ENCODE results near the gene BABAM1. TPM values are rescaled to one million over a fixed set of nuclear protein-coding genes. Genes with fewer than 3 reads are reported as not detected.

The BABAM1 gene
- total RNA-seq, 1 donor from 2014 or later = 92.5 TPM

GRCh38 chr19:17240062-17240752, 27.0 kb upstream of the BABAM1 start:
- TF ChIP-seq, protein P1, sequence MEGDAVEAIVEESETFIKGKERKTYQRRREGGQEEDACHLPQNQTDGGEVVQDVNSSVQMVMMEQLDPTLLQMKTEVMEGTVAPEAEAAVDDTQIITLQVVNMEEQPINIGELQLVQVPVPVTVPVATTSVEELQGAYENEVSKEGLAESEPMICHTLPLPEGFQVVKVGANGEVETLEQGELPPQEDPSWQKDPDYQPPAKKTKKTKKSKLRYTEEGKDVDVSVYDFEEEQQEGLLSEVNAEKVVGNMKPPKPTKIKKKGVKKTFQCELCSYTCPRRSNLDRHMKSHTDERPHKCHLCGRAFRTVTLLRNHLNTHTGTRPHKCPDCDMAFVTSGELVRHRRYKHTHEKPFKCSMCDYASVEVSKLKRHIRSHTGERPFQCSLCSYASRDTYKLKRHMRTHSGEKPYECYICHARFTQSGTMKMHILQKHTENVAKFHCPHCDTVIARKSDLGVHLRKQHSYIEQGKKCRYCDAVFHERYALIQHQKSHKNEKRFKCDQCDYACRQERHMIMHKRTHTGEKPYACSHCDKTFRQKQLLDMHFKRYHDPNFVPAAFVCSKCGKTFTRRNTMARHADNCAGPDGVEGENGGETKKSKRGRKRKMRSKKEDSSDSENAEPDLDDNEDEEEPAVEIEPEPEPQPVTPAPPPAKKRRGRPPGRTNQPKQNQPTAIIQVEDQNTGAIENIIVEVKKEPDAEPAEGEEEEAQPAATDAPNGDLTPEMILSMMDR (IDR thresholded peaks at IDR 0.05) = no peak
- peaks cover 33% of the 10 kb centered on the region for H3K4me1 Mint-ChIP-seq (ENCODE audit: unreplicated experiment)
- no peaks in the 10 kb centered on the region for H3K27me3 Mint-ChIP-seq (ENCODE audit: unreplicated experiment)
- peaks cover 9% of the 10 kb centered on the region for H3K36me3 Mint-ChIP-seq (ENCODE audit: unreplicated experiment)
- no peak for DNase-seq (ENCODE audit: extremely low spot score, unreplicated experiment)
- no peak overlapping the region for H3K27ac Mint-ChIP-seq (ENCODE audit: unreplicated experiment)
- no peaks in the 10 kb centered on the region for H3K9me3 Mint-ChIP-seq (ENCODE audit: unreplicated experiment)
- no peak overlapping the region for H3K4me3 Mint-ChIP-seq (ENCODE audit: unreplicated experiment)

DNA sequence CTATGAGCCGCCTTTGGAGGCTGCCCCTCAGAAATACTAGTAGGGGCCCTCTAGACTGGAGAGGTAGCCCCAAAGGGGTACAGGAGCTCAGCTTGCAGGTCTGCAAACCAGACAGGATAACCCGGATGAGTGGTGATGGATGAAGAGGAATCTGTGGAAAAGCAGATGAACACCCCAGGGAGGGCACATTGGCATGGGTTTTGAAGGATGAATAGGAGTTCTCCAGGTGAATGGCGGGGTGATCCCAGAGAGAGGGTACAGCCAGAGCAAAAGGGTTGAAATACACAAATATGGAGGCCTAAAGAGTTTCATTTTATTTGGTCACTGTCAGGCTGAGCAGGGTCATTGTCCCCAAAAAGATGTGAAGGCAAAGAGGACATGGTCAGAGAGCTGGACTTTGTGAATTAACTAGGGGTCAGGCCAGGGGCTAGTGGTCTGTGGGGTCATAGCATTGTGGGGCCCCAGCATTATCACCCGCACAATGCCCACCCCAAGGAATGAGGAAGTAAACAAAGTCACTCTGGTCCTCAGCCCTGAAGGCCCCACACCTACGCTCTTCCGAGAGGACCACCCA, 26.3 kb upstream of the BABAM1 start:
- peaks cover 33% of the 10 kb centered on the region for H3K4me1 Mint-ChIP-seq (ENCODE audit: unreplicated experiment)
- no peak overlapping the region for H3K27ac Mint-ChIP-seq (ENCODE audit: unreplicated experiment)

DNA sequence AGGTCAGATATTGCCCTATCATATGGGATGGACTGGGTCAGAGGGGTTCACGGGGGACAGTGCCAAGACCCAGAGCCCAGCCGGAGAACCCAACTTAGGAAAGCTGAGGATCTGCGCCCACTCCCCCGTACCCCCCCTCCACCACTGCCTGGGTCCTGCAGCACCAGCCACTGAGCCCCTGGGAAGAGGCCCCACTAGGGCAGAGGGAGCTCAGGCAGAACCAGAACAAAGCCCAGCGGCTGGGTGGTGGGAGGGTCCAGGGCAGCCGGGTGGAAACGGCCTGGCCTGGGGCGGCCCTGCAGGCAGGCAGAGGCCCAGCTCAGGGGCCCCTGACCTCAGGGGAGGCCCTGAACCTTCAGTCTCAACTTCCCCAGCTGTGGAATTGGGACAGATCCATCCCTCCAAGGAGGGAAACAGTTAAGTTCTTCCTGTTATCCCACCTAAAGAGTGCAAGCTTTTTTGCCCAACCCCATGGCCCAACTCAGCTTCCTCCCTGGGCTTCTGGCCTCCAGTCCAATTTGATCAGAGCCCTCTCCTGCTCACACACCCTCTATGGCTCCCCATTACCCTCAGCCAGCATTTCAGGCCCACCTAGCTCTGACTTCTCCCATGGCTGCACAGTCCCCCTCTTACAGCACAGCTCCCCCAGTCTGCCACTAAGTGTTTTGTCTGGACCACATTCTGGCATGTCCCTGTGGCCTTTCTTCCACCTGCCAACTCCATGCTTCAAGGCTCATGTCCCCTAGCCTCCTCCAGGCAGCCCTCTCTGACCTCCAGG, 24.6 kb upstream of the BABAM1 start:
- no peaks in the 10 kb centered on the region for H3K27me3 Mint-ChIP-seq (ENCODE audit: unreplicated experiment)

More for the DNA sequence above, 26.3 kb upstream of the BABAM1 start:
- H3K4me3 Mint-ChIP-seq (ENCODE audit: unreplicated experiment) = no peak overlapping the region
- TF ChIP-seq, protein P1 (IDR thresholded peaks at IDR 0.05) = no peak
- no peaks in the 10 kb centered on the region for H3K9me3 Mint-ChIP-seq (ENCODE audit: unreplicated experiment)
- H3K36me3 Mint-ChIP-seq (ENCODE audit: unreplicated experiment) = peaks cover 9% of the 10 kb centered on the region
- no peak for DNase-seq (ENCODE audit: extremely low spot score, unreplicated experiment)
- no peaks in the 10 kb centered on the region for H3K27me3 Mint-ChIP-seq (ENCODE audit: unreplicated experiment)

DNA sequence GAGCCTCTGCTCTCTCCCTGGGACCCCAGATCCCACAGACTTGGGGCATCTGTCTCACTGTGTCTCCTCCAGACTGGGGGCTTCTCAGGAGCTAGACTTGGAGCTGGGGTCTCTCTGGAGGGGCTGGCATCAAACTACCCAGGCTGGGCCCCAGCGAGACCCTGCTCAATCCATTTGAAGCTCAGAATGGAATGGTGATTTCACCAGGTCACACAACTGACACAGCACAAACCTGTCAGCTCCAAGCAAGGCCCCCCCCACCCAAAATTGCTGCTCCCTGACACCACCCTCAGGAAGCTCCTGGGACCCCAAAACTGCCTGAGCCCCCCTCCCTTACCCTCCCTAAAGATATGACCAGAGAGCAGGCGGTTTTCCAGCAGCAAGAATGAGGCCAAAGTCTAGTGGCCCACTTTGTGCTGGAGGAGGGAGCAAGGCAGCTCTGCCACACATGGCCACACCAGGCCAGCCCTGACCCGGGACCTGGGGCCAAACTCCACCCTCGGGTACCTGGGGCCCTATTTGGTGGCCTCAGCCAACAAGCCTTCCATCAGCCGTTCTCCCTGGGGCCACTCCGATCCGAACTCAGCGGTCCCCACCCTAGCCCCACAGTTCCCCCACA, 23.9 kb upstream of the BABAM1 start:
- peak overlapping the region; percentile 87 for H3K27ac Mint-ChIP-seq (ENCODE audit: unreplicated experiment)

More for the DNA sequence above, 24.6 kb upstream of the BABAM1 start:
- TF ChIP-seq, protein P1 (IDR thresholded peaks at IDR 0.05) = no peak
- no peak for DNase-seq (ENCODE audit: extremely low spot score, unreplicated experiment)
- Mint-ChIP-seq H3K27ac (ENCODE audit: unreplicated experiment) (peak overlapping the region; percentile 87), H3K9me3 (ENCODE audit: unreplicated experiment) (no peaks in the 10 kb centered on the region), H3K4me3 (ENCODE audit: unreplicated experiment) (peak overlapping the region; percentile 90), H3K36me3 (ENCODE audit: unreplicated experiment) (peaks cover 9% of the 10 kb centered on the region), H3K4me1 (ENCODE audit: unreplicated experiment) (peaks cover 42% of the 10 kb centered on the region)

More for the DNA sequence above, 23.9 kb upstream of the BABAM1 start:
- TF ChIP-seq, protein P1 (IDR thresholded peaks at IDR 0.05) = no peak
- Mint-ChIP-seq H3K36me3 (ENCODE audit: unreplicated experiment) (peaks cover 2% of the 10 kb centered on the region), H3K9me3 (ENCODE audit: unreplicated experiment) (no peaks in the 10 kb centered on the region), H3K27me3 (ENCODE audit: unreplicated experiment) (no peaks in the 10 kb centered on the region), H3K4me3 (ENCODE audit: unreplicated experiment) (peak overlapping the region; percentile 90), H3K4me1 (ENCODE audit: unreplicated experiment) (peaks cover 46% of the 10 kb centered on the region)
- DNase-seq (ENCODE audit: extremely low spot score, unreplicated experiment) = no peak
